BE2C (cell line): ENCODE results near the gene PRDM10.

Experiments used
- DNase-seq: peaks from one replicate; pipeline ENCODE4 v3.0.0-alpha.2; 2020
- H3K27me3 ChIP-seq: fragments of 250-450 bp; sonication (Bioruptor Pico); 2 replicates; pipeline ENCODE4 v1.5.1; 2020; ENCODE audit warnings: mild to moderate bottlenecking
- H3K36me3 ChIP-seq: fragments of 250-450 bp; sonication (Bioruptor Pico); 2 replicates; pipeline ENCODE4 v1.5.1; 2020; ENCODE audit warnings: mild to moderate bottlenecking
- H3K4me1 ChIP-seq: fragments of 250-450 bp; sonication (Bioruptor Pico); 2 replicates; pipeline ENCODE4 v1.5.1; 2020
- H3K4me3 ChIP-seq: 2 replicates; pipeline ENCODE4 v1.5.1; 2011; ENCODE audit warnings: low read depth, low read length
- H3K9me3 ChIP-seq: fragments of 250-450 bp; sonication (Bioruptor Pico); 2 replicates; pipeline ENCODE4 v1.5.1; 2020
- TF ChIP-seq, protein P1 (sequence below): IDR thresholded peaks from 2 replicates; pipeline ENCODE4 v1.5.1; 2012; ENCODE audit warnings: mild to moderate bottlenecking, low read depth, low read length

PRDM10 gene

GRCh38 chr11:129928923-129929692 is 73.5 kb downstream of the PRDM10 start:
- Histone ChIP-seq H3K9me3 (no peaks in the 10 kb centered on the region), H3K36me3 (peaks cover 8% of the 10 kb centered on the region; the same call in 1 of the 2 replicates)
- DNase-seq: no peak

DNA sequence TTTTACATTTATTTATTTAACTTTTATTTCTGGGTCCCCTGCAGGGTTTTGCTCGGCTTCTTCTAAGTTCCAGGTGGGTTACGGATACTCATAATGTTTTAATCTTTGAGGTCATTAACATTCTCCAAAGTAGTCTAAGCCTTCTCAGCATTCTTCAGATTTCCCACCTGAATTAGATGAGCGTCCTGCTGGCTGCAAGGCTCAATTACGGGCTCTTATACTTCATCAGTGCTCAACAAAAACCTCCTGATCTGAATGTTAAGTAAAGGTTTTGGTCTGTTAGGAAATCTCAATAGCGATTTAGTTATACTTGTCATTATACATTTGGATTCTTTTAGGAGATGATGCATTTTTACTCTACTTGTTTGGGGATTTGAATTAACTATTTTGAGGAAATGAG is 80.0 kb downstream of the PRDM10 start:
- Histone ChIP-seq H3K4me3 (no peak overlapping the region), H3K27me3 (no peaks in the 10 kb centered on the region), H3K9me3 (no peaks in the 10 kb centered on the region), H3K4me1 (peaks cover 2% of the 10 kb centered on the region; the same call in 1 of the 2 replicates), H3K36me3 (peaks cover 6% of the 10 kb centered on the region)
- TF ChIP-seq, protein P1, sequence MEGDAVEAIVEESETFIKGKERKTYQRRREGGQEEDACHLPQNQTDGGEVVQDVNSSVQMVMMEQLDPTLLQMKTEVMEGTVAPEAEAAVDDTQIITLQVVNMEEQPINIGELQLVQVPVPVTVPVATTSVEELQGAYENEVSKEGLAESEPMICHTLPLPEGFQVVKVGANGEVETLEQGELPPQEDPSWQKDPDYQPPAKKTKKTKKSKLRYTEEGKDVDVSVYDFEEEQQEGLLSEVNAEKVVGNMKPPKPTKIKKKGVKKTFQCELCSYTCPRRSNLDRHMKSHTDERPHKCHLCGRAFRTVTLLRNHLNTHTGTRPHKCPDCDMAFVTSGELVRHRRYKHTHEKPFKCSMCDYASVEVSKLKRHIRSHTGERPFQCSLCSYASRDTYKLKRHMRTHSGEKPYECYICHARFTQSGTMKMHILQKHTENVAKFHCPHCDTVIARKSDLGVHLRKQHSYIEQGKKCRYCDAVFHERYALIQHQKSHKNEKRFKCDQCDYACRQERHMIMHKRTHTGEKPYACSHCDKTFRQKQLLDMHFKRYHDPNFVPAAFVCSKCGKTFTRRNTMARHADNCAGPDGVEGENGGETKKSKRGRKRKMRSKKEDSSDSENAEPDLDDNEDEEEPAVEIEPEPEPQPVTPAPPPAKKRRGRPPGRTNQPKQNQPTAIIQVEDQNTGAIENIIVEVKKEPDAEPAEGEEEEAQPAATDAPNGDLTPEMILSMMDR: no peak
- no peak for DNase-seq

More at GRCh38 chr11:129928923-129929692, 73.5 kb downstream of the PRDM10 start:
- no peak overlapping the region for H3K4me3 ChIP-seq
- peaks cover 3% of the 10 kb centered on the region; the same call in 1 of the 2 replicates for H3K4me1 ChIP-seq
- TF ChIP-seq, protein P1: no peak
- H3K27me3 ChIP-seq: no peaks in the 10 kb centered on the region

DNA sequence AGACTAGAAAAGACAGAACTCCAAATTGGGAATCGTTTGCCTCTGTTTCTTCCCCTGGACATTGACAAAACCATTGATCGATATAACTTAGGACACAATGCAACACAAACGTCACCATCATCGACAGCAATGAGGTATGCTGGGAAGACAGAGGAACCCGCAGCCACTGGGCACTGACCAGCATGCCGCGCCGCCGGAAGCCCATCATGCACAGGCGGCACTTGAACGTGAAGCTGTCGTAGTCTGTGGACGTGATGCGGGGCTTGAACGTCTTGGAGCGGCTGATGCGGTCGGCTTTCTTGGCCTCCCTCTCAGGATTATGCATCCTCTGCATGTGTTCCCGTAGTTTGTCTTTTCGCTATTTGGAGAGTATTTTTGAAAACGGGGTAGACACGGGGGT is 84.3 kb downstream of the PRDM10 start:
- H3K36me3 ChIP-seq: peaks cover 22% of the 10 kb centered on the region
- TF ChIP-seq, protein P1: no peak
- H3K9me3 ChIP-seq: no peaks in the 10 kb centered on the region
- no peak overlapping the region for H3K4me3 ChIP-seq
- no peak for DNase-seq
- H3K27me3 ChIP-seq: no peaks in the 10 kb centered on the region
- no peaks in the 10 kb centered on the region for H3K4me1 ChIP-seq

- Histone ChIP-seq H3K9me3 (no peaks in the 10 kb centered on the region), H3K36me3 (peaks cover 16% of the 10 kb centered on the region), H3K4me3 (no peak overlapping the region), H3K4me1 (no peaks in the 10 kb centered on the region), H3K27me3 (no peaks in the 10 kb centered on the region)
- TF ChIP-seq, protein P1: no peak
- no peak for DNase-seq
Observed at GRCh38 chr11:129917231-129917630, 85.4 kb downstream of the PRDM10 start.

DNA sequence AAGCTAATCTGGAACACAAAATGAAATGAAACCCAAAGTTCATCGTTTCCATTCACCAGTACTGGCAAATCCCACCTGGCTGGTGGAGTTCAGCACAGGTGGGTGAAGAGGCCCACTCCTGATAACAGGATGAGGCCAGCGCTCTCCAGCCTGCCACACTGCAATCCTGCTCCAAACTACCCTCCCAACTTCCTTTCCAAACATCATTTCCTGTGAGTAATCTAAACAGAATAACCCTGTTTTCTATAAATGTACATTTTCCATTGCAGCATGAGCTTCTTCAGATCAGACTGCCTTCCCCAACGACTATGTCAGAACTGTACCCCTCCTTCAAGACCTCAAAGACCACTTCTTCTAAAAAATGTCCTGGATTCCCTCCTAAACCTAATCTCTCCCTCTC is 91.3 kb downstream of the PRDM10 start:
- Histone ChIP-seq H3K9me3 (no peaks in the 10 kb centered on the region), H3K4me1 (no peaks in the 10 kb centered on the region), H3K27me3 (no peaks in the 10 kb centered on the region), H3K4me3 (no peak overlapping the region), H3K36me3 (peaks cover 16% of the 10 kb centered on the region)
- no peak for DNase-seq
- TF ChIP-seq, protein P1: no peak

DNA sequence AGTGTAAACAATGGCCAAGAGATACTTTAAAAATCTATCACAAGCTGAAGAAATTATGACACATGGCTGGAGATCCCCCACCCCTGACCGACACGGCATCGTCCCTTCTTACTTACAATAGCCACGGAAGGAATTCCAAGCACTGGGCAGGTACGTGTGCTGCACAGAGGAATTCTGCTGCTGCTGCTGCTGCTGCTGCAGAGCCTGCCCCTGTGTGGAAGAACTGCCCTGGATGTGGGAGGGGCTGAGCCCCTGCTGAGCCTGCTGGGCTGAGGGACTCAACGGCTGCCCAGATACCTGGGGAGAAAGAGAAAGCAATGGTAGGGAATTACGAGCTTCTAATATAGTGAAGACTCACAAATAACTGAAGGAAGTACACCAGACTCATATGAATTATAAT is 92.3 kb downstream of the PRDM10 start:
- peaks cover 14% of the 10 kb centered on the region for H3K36me3 ChIP-seq
- no peak for DNase-seq
- H3K4me3 ChIP-seq: no peak overlapping the region
- no peaks in the 10 kb centered on the region for H3K9me3 ChIP-seq
- no peaks in the 10 kb centered on the region for H3K27me3 ChIP-seq
- TF ChIP-seq, protein P1: no peak
- no peaks in the 10 kb centered on the region for H3K4me1 ChIP-seq
